ENCODE data around the gene WFIKKN1. TPM values are rescaled to one million over a fixed set of nuclear protein-coding genes. Genes with fewer than 3 reads are reported as not detected.

Gene WFIKKN1
- total RNA-seq, 1 experiment from 2014 or later = 4.5 TPM

- Histone ChIP-seq H3K36me3 (replicated peaks; ENCODE audit: control insufficient read depth, insufficient read depth, low read length) (no peaks in the 10 kb centered on the region), H3K4me3 (ENCODE audit: insufficient read depth, low read depth, low read length) (no peak overlapping the region), H3K27me3 (ENCODE audit: control insufficient read depth, insufficient read depth, low read length) (no peaks in the 10 kb centered on the region)
- no peak for DNase-seq
These were observed 24.0 kb upstream of the WFIKKN1 start for GRCh38 chr16:606656-607307.

GRCh38 chr16:608019-608418 lies 22.8 kb upstream of the WFIKKN1 start:
- Histone ChIP-seq H3K27me3 (ENCODE audit: control insufficient read depth, insufficient read depth, low read length) (no peaks in the 10 kb centered on the region), H3K4me3 (ENCODE audit: insufficient read depth, low read depth, low read length) (no peak overlapping the region), H3K36me3 (replicated peaks; ENCODE audit: control insufficient read depth, insufficient read depth, low read length) (no peaks in the 10 kb centered on the region)
- peak; percentile 75 for DNase-seq

GRCh38 chr16:609316-609715 lies 21.5 kb upstream of the WFIKKN1 start:
- DNase-seq = no peak
- no peaks in the 10 kb centered on the region for H3K27me3 ChIP-seq (ENCODE audit: control insufficient read depth, insufficient read depth, low read length)
- H3K4me3 ChIP-seq (ENCODE audit: insufficient read depth, low read depth, low read length) = no peak overlapping the region
- no peaks in the 10 kb centered on the region; the same call in 1 of the 2 replicates for H3K36me3 ChIP-seq (replicated peaks; ENCODE audit: control insufficient read depth, insufficient read depth, low read length)

- DNase-seq = no peak
- Histone ChIP-seq H3K27me3 (ENCODE audit: control insufficient read depth, insufficient read depth, low read length) (no peaks in the 10 kb centered on the region), H3K36me3 (replicated peaks; ENCODE audit: control insufficient read depth, insufficient read depth, low read length) (no peaks in the 10 kb centered on the region; the same call in 1 of the 2 replicates), H3K4me3 (ENCODE audit: insufficient read depth, low read depth, low read length) (no peak overlapping the region)
These were observed 20.8 kb upstream of the WFIKKN1 start for GRCh38 chr16:609984-610383.

GRCh38 chr16:610513-611381 lies 20.0 kb upstream of the WFIKKN1 start:
- DNase-seq = peak; percentile 98
- Histone ChIP-seq H3K4me3 (ENCODE audit: insufficient read depth, low read depth, low read length) (no peak overlapping the region), H3K36me3 (replicated peaks; ENCODE audit: control insufficient read depth, insufficient read depth, low read length) (no peaks in the 10 kb centered on the region; the same call in 1 of the 2 replicates), H3K27me3 (ENCODE audit: control insufficient read depth, insufficient read depth, low read length) (no peaks in the 10 kb centered on the region)

GRCh38 chr16:615122-615521 lies 15.7 kb upstream of the WFIKKN1 start:
- no peaks in the 10 kb centered on the region; the same call in 1 of the 2 replicates for H3K36me3 ChIP-seq (replicated peaks; ENCODE audit: control insufficient read depth, insufficient read depth, low read length)
- no peak for DNase-seq
- H3K27me3 ChIP-seq (ENCODE audit: control insufficient read depth, insufficient read depth, low read length) = no peaks in the 10 kb centered on the region
- no peak overlapping the region for H3K4me3 ChIP-seq (ENCODE audit: insufficient read depth, low read depth, low read length)

- peak; percentile 56 for DNase-seq
- Histone ChIP-seq H3K36me3 (replicated peaks; ENCODE audit: control insufficient read depth, insufficient read depth, low read length) (no peaks in the 10 kb centered on the region; the same call in 1 of the 2 replicates), H3K4me3 (ENCODE audit: insufficient read depth, low read depth, low read length) (no peak overlapping the region)
These were observed 13.8 kb upstream of the WFIKKN1 start for GRCh38 chr16:616733-617586.

GRCh38 chr16:617855-618254 lies 12.9 kb upstream of the WFIKKN1 start:
- Histone ChIP-seq H3K27me3 (ENCODE audit: control insufficient read depth, insufficient read depth, low read length) (no peaks in the 10 kb centered on the region), H3K4me3 (ENCODE audit: insufficient read depth, low read depth, low read length) (no peak overlapping the region), H3K36me3 (replicated peaks; ENCODE audit: control insufficient read depth, insufficient read depth, low read length) (no peaks in the 10 kb centered on the region; the same call in 1 of the 2 replicates)
- DNase-seq = peak; percentile 58

More at GRCh38 chr16:616733-617586, 13.8 kb upstream of the WFIKKN1 start:
- H3K27me3 ChIP-seq (ENCODE audit: control insufficient read depth, insufficient read depth, low read length) = no peaks in the 10 kb centered on the region

- DNase-seq = peak; percentile 56
- Histone ChIP-seq H3K27me3 (ENCODE audit: control insufficient read depth, insufficient read depth, low read length) (no peaks in the 10 kb centered on the region), H3K4me3 (ENCODE audit: insufficient read depth, low read depth, low read length) (no peak overlapping the region), H3K36me3 (replicated peaks; ENCODE audit: control insufficient read depth, insufficient read depth, low read length) (no peaks in the 10 kb centered on the region)
These were observed 11.2 kb upstream of the WFIKKN1 start for GRCh38 chr16:619476-620100.

- Histone ChIP-seq H3K4me3 (ENCODE audit: insufficient read depth, low read depth, low read length) (no peak overlapping the region), H3K36me3 (replicated peaks; ENCODE audit: control insufficient read depth, insufficient read depth, low read length) (no peaks in the 10 kb centered on the region), H3K27me3 (ENCODE audit: control insufficient read depth, insufficient read depth, low read length) (no peaks in the 10 kb centered on the region)
- DNase-seq = peak; percentile 70
These were observed 9.9 kb upstream of the WFIKKN1 start for GRCh38 chr16:620700-621525.

GRCh38 chr16:621526-622105 lies 9.2 kb upstream of the WFIKKN1 start:
- no peaks in the 10 kb centered on the region for H3K27me3 ChIP-seq (ENCODE audit: control insufficient read depth, insufficient read depth, low read length)
- H3K36me3 ChIP-seq (replicated peaks; ENCODE audit: control insufficient read depth, insufficient read depth, low read length) = no peaks in the 10 kb centered on the region
- no peak overlapping the region for H3K4me3 ChIP-seq (ENCODE audit: insufficient read depth, low read depth, low read length)
- DNase-seq = peak; percentile 67

GRCh38 chr16:622920-623280 lies 7.9 kb upstream of the WFIKKN1 start:
- DNase-seq = peak; percentile 87

GRCh38 chr16:624526-625070 lies 6.2 kb upstream of the WFIKKN1 start:
- no peaks in the 10 kb centered on the region for H3K36me3 ChIP-seq (replicated peaks; ENCODE audit: control insufficient read depth, insufficient read depth, low read length)
- H3K4me3 ChIP-seq (ENCODE audit: insufficient read depth, low read depth, low read length) = no peak overlapping the region
- H3K27me3 ChIP-seq (ENCODE audit: control insufficient read depth, insufficient read depth, low read length) = no peaks in the 10 kb centered on the region
- DNase-seq = no peak

More at GRCh38 chr16:622920-623280, 7.9 kb upstream of the WFIKKN1 start:
- Histone ChIP-seq H3K36me3 (replicated peaks; ENCODE audit: control insufficient read depth, insufficient read depth, low read length) (no peaks in the 10 kb centered on the region), H3K4me3 (ENCODE audit: insufficient read depth, low read depth, low read length) (no peak overlapping the region), H3K27me3 (ENCODE audit: control insufficient read depth, insufficient read depth, low read length) (no peaks in the 10 kb centered on the region)

Data from H7 (cell line).